IPS DF 6.9 (cell line): ENCODE results near the gene NAALADL1.

Experiments
- DNase-seq: peaks from one replicate; pipeline ENCODE4 v3.0.0-alpha.2; 2013; ENCODE audit warnings: low read depth, low spot score
- H3K27ac ChIP-seq: one replicate; pipeline ENCODE4 v1.5.1; 2013; ENCODE audit warnings: low read length, control low read depth
- H3K27me3 ChIP-seq: 2 replicates; pipeline ENCODE4 v1.6.1; 2013; ENCODE audit warnings: mild to moderate bottlenecking, low read length; ENCODE audit not compliant: control insufficient read depth, insufficient read depth
- H3K36me3 ChIP-seq: 2 replicates; pipeline ENCODE4 v1.6.1; 2013; ENCODE audit warnings: low read length; ENCODE audit not compliant: control insufficient read depth, insufficient read depth
- H3K4me1 ChIP-seq: 2 replicates; pipeline ENCODE4 v1.6.1; 2013; ENCODE audit warnings: low read length; ENCODE audit not compliant: control insufficient read depth, insufficient read depth
- H3K4me3 ChIP-seq: 2 replicates; pipeline ENCODE4 v1.5.1; 2013; ENCODE audit warnings: mild to moderate bottlenecking, low read length
- H3K9me3 ChIP-seq: 2 replicates; pipeline ENCODE4 v1.6.1; 2013; ENCODE audit warnings: low read length, inconsistent platforms; ENCODE audit not compliant: control insufficient read depth, insufficient read depth
- WGBS: extraction: QIAGEN DNeasy Blood & Tissue Kit; methylation state at CpG from one replicate; pipeline ENCODE4 v1.1.7; 2013; ENCODE audit warnings: mixed read lengths, missing lambda C conversion rate; ENCODE audit not compliant: insufficient read length, insufficient coverage; 5-methylcytosine and 5-hydroxymethylcytosine counted together

Gene NAALADL1

GRCh38 chr11:65047581-65048422, 10.6 kb downstream of the NAALADL1 start:
- Histone ChIP-seq H3K4me1 (no peaks in the 10 kb centered on the region), H3K4me3 (no peak overlapping the region)
- no peak for DNase-seq

GRCh38 chr11:65045728-65046127, 12.6 kb downstream of the NAALADL1 start:
- Histone ChIP-seq H3K27me3 (no peaks in the 10 kb centered on the region; the same call in 1 of the 2 replicates), H3K9me3 (no peaks in the 10 kb centered on the region), H3K36me3 (peaks cover 20% of the 10 kb centered on the region), H3K27ac (no peak overlapping the region), H3K4me3 (no peak overlapping the region), H3K4me1 (no peaks in the 10 kb centered on the region)
- no peak for DNase-seq
- WGBS: no CpG with 5 or more reads among the region's 7 CpGs

More at GRCh38 chr11:65047581-65048422, 10.6 kb downstream of the NAALADL1 start:
- WGBS: no CpG with 5 or more reads among the region's 56 CpGs
- Histone ChIP-seq H3K9me3 (no peaks in the 10 kb centered on the region), H3K27me3 (no peaks in the 10 kb centered on the region; the same call in 1 of the 2 replicates), H3K27ac (no peak overlapping the region), H3K36me3 (peaks cover 20% of the 10 kb centered on the region)

GRCh38 chr11:65045061-65045460, 13.3 kb downstream of the NAALADL1 start:
- WGBS: no CpG with 5 or more reads among the region's 5 CpGs
- Histone ChIP-seq H3K36me3 (peaks cover 20% of the 10 kb centered on the region), H3K4me1 (no peaks in the 10 kb centered on the region), H3K9me3 (no peaks in the 10 kb centered on the region), H3K27me3 (no peaks in the 10 kb centered on the region; the same call in 1 of the 2 replicates), H3K27ac (no peak overlapping the region), H3K4me3 (no peak overlapping the region)
- no peak for DNase-seq

DNA sequence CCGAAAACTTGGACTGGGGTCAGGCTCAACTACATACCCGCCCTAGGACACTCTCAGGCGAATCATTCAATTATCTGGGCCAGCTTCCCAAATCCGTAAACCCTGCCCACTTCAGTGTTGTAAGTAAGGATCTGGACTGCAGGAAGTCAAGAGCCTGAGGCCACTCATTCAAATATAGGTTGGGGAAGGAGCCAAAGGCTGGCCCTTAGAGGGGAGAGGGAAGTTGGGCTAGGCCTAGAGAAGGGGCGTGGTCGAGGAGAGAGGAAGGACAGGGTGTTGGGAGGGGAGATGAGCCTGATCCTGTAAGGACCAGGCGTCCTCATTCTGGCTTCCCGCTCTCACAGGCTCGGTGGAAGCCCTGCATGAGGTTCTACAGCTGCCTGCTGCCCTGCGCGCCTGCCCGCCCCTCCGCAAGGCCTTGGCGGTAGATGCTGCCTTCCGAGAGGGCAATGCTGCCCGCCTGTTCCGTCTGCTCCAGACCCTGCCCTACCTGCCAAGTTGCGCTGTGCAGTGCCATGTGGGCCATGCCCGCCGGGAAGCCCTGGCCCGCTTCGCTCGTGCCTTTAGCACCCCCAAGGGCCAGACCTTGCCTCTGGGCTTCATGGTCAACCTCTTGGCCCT, 14.4 kb downstream of the NAALADL1 start:
- peaks cover 20% of the 10 kb centered on the region for H3K36me3 ChIP-seq
- no peak for DNase-seq
- no peak overlapping the region for H3K27ac ChIP-seq
- no peaks in the 10 kb centered on the region; the same call in 1 of the 2 replicates for H3K27me3 ChIP-seq
- no peaks in the 10 kb centered on the region for H3K9me3 ChIP-seq
- no peaks in the 10 kb centered on the region for H3K4me1 ChIP-seq
- no CpG with 5 or more reads among the region's 23 CpGs for WGBS
- H3K4me3 ChIP-seq: no peak overlapping the region

DNA sequence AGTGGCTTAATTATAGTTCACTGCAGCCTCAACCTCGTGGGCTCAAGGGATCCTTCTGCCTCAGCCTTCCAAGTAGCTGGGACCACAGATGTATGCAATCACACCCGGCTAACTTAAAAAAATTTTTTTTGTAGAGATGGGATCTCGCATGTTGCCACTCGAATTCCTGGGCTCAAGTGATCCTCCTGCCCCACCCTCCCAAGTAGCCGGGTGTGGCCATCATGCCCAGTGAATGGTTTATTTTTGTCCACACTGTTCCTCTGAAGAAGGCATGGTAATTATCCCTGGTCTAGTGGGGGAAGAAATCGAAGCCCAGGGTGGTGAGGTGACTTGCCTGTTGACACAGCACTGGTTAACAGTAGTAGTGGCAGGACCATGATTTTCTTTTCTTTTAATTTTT, 15.5 kb downstream of the NAALADL1 start:
- Histone ChIP-seq H3K9me3 (no peaks in the 10 kb centered on the region), H3K36me3 (peaks cover 20% of the 10 kb centered on the region), H3K27me3 (no peaks in the 10 kb centered on the region; the same call in 1 of the 2 replicates), H3K4me3 (no peak overlapping the region), H3K4me1 (no peaks in the 10 kb centered on the region), H3K27ac (no peak overlapping the region)
- DNase-seq: no peak
- WGBS: no CpG with 5 or more reads among the region's 6 CpGs

GRCh38 chr11:65040847-65041622, 17.3 kb downstream of the NAALADL1 start, which contains the start of gene SAC3D1:
SAC3D1 (plus strand) TSS chr11:65041210; CDS start chr11:65041293, 83 bp downstream.
- no CpG with 5 or more reads among the region's 91 CpGs for WGBS
- H3K27ac ChIP-seq: no peak within 1 kb of the TSS
- peak within 1 kb of the TSS; percentile 87 for H3K4me3 ChIP-seq
- no peaks in the 10 kb centered on the region for H3K4me1 ChIP-seq
- H3K9me3 ChIP-seq: no peaks in the 10 kb centered on the region
- peaks cover 17% of the 10 kb centered on the region for H3K36me3 ChIP-seq
- DNase-seq: peak; percentile 73
- no peaks in the 10 kb centered on the region; the same call in 1 of the 2 replicates for H3K27me3 ChIP-seq

- H3K27me3 ChIP-seq: no peaks in the 10 kb centered on the region; the same call in 1 of the 2 replicates
- no peak overlapping the region for H3K27ac ChIP-seq
- peak overlapping the region; percentile 87; the same call in 1 of the 2 replicates for H3K4me3 ChIP-seq
- no peak for DNase-seq
- no peaks in the 10 kb centered on the region for H3K4me1 ChIP-seq
- peaks cover 15% of the 10 kb centered on the region for H3K36me3 ChIP-seq
- WGBS: no CpG with 5 or more reads among the region's 7 CpGs
- no peaks in the 10 kb centered on the region for H3K9me3 ChIP-seq
Measured at GRCh38 chr11:65040520-65040846, 17.9 kb downstream of the NAALADL1 start.

DNA sequence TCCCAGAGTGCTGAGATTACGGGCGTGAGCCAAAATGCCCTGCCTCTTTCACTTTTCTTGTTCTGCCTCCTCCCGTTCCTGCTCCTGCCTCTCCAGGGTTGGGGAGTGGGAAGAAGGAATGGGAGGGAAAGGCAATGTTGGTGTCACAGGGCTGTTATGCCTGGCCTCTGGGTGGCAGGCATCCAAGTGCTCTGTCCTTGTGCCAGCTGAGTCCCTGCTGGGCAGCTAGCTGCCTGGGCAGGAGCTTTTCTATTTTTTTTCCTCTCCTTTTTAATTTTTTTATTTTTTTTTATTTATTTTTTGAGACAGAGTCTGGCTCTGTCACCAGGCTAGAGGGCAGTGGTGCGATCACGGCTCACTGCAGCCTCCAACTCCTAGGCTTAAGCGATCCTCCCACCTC, 21.4 kb downstream of the NAALADL1 start:
- no peaks in the 10 kb centered on the region for H3K9me3 ChIP-seq
- H3K27me3 ChIP-seq: no peaks in the 10 kb centered on the region
- no peak for DNase-seq
- no peak overlapping the region for H3K27ac ChIP-seq
- no peak overlapping the region for H3K4me3 ChIP-seq
- peaks cover 2% of the 10 kb centered on the region; the same call in 1 of the 2 replicates for H3K36me3 ChIP-seq
- no CpG with 5 or more reads among the region's 6 CpGs for WGBS
- no peaks in the 10 kb centered on the region for H3K4me1 ChIP-seq

GRCh38 chr11:65035579-65035978, 22.8 kb downstream of the NAALADL1 start:
- H3K36me3 ChIP-seq: peaks cover 2% of the 10 kb centered on the region; the same call in 1 of the 2 replicates
- no peak for DNase-seq
- H3K4me3 ChIP-seq: no peak overlapping the region
- no peaks in the 10 kb centered on the region for H3K9me3 ChIP-seq
- H3K4me1 ChIP-seq: no peaks in the 10 kb centered on the region
- no peak overlapping the region for H3K27ac ChIP-seq
- WGBS: no CpG with 5 or more reads among the region's 11 CpGs
- H3K27me3 ChIP-seq: no peaks in the 10 kb centered on the region

- Histone ChIP-seq H3K27ac (no peak overlapping the region), H3K4me3 (no peak overlapping the region), H3K36me3 (peaks cover 2% of the 10 kb centered on the region; the same call in 1 of the 2 replicates), H3K27me3 (no peaks in the 10 kb centered on the region), H3K4me1 (no peaks in the 10 kb centered on the region), H3K9me3 (no peaks in the 10 kb centered on the region)
- no CpG with 5 or more reads among the region's 2 CpGs for WGBS
- no peak for DNase-seq
Measured at GRCh38 chr11:65034423-65034822, 23.9 kb downstream of the NAALADL1 start.
